ENCODE results near the gene FLAD1. TPM values are rescaled to one million over a fixed set of nuclear protein-coding genes. Genes with fewer than 3 reads are reported as not detected.
A peak's percentile ranks its signal among the peaks of the same experiment; 100 is the strongest.

FLAD1 gene
- total and polyA plus RNA-seq, 2 donors, result 10.5 to 27.9 TPM

DNA sequence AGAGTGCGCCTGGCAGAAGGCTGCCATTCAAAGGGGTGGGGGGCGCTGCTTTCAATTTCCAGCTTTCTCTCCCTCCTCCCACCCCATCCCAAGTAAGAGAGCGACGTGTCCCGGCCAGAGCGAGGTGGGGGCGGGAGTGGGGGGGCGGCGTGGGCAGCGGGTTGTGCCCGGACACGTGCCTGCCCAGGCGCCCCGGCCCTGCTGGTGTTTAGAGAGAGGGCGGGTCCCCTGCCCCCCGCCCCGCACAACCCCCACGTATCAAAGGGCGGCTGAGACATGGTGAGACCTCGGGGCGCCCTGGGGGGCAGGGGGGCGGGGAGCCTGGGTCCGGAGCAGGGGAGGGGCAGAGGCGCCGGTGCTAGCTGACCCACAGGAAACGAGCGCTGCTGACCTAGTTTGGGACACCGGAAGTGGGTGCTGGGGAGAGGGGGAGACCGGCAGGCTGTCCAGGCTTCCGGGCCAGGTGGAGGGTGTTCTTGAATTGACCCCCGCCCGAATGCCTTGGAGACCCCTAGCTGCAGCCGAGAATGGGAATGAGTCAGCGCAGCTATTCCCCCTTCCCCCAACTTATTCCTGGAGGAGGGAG, 20.7 kb downstream of the FLAD1 start:
- H3K36me3 ChIP-seq (ENCODE audit: insufficient read depth), result no peaks in the 10 kb centered on the region
- H3K4me3 ChIP-seq (ENCODE audit: low read depth, low read length), result peak overlapping the region; percentile 83
- H3K27ac ChIP-seq (ENCODE audit: low read depth), result peak overlapping the region; percentile 89
- WGBS, result under 1% methylated on average over 34 of the region's 34 CpGs
- DNase-seq (ENCODE audit: extremely low spot score), result no peak
- no peaks in the 10 kb centered on the region for H3K4me1 ChIP-seq (ENCODE audit: insufficient read depth)

DNA sequence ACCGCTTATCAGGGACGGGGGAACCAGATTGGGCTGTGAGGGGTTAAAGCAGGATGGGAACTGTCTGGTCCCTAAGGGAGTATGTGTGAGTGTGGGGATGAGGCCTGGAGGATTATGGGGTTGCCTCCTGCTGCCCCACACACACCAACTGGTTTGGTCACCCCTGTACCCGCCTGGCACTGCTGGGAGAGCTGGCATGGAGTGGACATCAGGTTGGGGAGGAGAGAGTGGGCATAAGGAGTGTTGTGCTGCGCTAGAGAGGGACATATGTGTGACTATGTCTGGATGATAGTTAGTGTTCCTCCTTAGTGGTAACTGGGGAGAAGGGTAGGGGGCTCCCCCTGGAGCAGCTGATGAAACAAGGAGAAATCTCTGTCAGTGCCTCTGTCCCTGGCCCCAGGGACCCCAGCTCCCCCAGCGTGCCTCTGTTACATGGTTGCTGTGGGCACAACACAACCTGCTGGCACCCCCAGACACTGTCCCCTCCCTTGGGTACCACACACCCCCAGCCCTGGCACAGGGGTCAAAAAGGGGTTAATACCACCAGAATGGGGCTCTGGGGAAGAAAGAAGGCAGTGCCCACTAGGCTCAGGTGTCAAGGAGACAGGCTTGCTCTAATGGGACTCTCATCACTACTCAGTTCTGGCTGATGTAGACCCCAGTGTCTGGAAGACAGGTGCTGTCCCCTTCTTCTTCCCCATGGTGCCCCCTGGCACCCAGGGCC, 21.4 kb downstream of the FLAD1 start:
- no peak for DNase-seq (ENCODE audit: extremely low spot score)
- H3K36me3 ChIP-seq (ENCODE audit: insufficient read depth), result no peaks in the 10 kb centered on the region
- peak overlapping the region; percentile 83 for H3K4me3 ChIP-seq (ENCODE audit: low read depth, low read length)
- peak overlapping the region; percentile 89 for H3K27ac ChIP-seq (ENCODE audit: low read depth)
- WGBS, result 41% methylated on average over 5 of the region's 5 CpGs
- H3K4me1 ChIP-seq (ENCODE audit: insufficient read depth), result no peaks in the 10 kb centered on the region

DNA sequence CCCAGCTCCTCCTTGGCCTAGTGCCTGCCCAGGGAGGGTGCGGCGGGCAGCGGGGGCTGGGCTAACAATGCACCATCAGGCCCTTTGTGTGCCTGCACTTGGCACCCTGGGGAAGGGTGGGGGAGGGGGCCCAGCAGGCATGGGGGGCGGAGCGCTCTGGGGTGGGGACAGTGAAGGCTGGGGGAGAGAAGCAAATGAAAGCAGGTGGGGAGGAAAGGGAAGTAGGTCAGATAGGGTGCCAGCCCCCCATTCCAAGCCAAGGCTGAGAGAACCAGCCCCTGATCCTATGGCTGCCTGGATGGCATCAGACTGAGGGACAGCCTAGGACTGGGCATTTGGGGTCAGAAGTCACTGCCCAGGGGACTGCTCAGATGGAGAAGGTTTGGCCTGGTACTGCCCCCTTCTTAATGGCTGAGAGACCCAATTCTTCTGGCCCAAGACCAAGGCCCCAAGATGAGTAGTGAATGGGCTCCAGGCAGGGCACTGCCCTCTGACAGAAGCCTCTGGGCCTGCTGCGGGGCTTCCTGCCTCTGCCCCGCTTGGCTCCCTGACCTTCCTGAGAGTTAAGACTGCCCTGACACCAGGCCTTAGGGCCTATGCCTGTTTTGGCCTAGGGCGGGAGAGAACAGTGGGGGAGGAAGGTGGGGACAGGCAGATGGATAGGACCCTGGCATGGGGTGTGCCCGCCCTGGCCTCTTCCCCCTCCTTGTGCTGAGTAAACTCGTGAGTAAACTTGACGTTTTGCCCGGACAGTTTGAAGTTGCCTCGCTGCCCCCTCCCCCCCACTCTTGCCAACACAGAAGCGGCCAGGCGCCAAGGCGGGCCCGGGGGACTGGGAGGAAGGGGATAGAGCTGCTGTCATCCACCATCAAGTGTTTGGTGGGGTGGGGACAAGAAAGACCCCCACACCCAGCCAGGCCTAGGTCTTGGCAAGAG, 22.2 kb downstream of the FLAD1 start:
- H3K4me1 ChIP-seq (ENCODE audit: insufficient read depth), result no peaks in the 10 kb centered on the region
- no peak overlapping the region for H3K4me3 ChIP-seq (ENCODE audit: low read depth, low read length)

DNA sequence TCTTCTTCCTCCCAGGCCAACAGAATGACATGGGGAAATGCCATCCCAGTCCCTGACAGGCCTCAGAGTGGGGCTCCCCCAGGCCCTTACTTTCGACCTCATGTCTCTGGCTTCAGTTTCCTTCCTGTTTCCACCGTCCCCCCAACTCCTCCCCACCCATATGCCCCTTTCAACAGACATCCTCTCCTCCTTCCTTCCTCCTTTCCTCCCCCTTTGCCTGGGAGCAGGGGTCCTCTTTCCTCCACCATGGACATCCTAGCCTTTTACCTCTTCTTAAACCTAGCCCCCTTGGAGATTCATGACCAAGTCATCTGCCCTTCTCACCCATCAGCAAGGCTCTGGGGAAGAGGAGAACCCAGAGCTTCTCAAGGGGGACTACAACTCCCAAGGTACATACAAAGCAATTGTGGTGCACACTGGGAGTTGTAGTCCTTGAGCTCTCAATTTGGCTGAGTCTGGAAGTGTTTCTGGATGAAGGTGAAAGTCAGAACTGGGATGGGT, 23.5 kb downstream of the FLAD1 start:
- Histone ChIP-seq H3K4me1 (ENCODE audit: insufficient read depth) (no peaks in the 10 kb centered on the region), H3K4me3 (ENCODE audit: low read depth, low read length) (no peak overlapping the region), H3K27ac (ENCODE audit: low read depth) (no peak overlapping the region), H3K36me3 (ENCODE audit: insufficient read depth) (no peaks in the 10 kb centered on the region)
- no peak for DNase-seq (ENCODE audit: extremely low spot score)
- 62% methylated on average over 2 of the region's 2 CpGs for WGBS

More for the DNA sequence above, 22.2 kb downstream of the FLAD1 start:
- Histone ChIP-seq H3K36me3 (ENCODE audit: insufficient read depth) (no peaks in the 10 kb centered on the region), H3K27ac (ENCODE audit: low read depth) (peak overlapping the region; percentile 89)
- DNase-seq (ENCODE audit: extremely low spot score), result no peak
- WGBS, result 53% methylated on average over 17 of the region's 17 CpGs

DNA sequence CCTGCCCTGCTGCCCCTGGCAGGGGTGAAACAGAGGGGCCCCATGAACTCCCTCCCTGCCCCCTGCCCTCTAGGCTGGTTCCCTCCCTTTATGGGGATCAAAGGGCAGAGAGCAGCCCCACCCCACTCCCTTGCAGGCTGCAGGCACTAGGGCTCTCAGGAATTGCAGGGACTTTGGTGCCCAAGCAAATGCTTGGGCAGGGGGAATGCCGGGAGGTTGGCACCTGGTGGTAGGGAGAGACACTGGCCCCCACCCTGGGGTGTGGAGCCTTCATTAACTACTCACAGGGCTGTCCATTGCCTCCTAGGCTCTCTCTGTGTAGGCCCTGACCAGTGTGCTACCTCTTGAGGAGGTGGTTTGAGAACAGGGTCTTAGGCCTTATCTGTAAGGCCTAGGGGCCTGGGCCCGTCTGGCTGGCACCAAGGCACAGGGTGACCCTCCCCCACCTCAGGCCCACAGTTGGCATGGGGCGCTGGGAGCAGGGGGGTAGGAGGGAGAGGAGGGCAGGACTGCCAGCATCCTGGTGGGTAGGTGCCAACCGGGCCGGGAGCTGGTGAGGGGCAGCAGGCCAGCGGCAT, 24.2 kb downstream of the FLAD1 start:
- no peaks in the 10 kb centered on the region for H3K36me3 ChIP-seq (ENCODE audit: insufficient read depth)
- no peak overlapping the region for H3K4me3 ChIP-seq (ENCODE audit: low read depth, low read length)
- no peaks in the 10 kb centered on the region for H3K4me1 ChIP-seq (ENCODE audit: insufficient read depth)
- no peak overlapping the region for H3K27ac ChIP-seq (ENCODE audit: low read depth)
- no peak for DNase-seq (ENCODE audit: extremely low spot score)
- 79% methylated on average over 6 of the region's 6 CpGs for WGBS

DNA sequence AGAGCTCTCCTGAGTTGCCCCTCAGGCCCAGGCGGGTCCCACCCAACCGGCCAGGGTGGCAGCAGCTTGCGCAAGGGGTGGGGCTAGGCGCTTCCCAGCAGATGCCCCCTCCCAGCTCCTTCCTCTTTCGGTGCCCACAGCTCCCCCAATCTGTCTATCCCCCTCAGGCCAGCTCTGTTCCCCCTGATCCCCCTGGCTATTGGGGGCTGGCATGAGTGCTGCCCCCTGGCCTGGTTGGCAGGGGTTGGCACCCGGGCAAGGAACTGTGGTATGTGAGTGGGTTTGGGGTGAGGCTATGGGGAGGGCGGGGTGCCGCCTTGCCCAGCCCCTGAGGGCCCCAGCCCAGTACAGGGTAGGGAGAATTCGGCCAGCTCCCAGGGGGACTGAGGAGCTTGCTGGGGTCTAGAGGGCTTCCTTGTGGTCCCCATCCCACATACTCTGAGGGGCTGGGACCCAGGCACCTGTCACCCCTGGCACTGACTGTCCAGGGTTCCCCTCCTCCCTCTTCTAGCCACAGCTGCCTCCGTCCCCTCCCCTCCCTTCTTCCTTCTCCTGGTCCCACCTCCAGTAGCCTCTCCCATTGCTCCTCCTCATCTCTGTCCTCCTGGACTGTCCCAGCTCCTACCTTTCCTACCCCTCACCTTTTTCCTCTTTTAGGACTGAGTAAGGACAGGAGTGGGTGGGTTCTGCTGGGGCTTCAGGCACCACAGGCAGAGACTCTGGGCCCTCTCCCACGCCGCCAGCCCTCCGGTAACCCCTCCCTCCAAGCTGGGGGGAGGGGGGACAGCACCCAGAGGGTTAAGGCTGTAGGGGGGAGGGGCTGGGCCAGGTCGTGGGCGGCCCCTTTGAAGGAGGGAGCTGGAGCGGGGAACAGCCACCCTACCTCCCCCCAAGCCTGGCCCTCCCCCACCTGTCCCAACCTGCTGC, 25.1 kb downstream of the FLAD1 start:
- DNase-seq (ENCODE audit: extremely low spot score), result no peak
- H3K36me3 ChIP-seq (ENCODE audit: insufficient read depth), result no peaks in the 10 kb centered on the region
- peak overlapping the region; percentile 52 for H3K27ac ChIP-seq (ENCODE audit: low read depth)
- H3K4me3 ChIP-seq (ENCODE audit: low read depth, low read length), result no peak overlapping the region
- WGBS, result 71% methylated on average over 16 of the region's 16 CpGs
- peaks cover under 1% of the 10 kb centered on the region for H3K4me1 ChIP-seq (ENCODE audit: insufficient read depth)

DNA sequence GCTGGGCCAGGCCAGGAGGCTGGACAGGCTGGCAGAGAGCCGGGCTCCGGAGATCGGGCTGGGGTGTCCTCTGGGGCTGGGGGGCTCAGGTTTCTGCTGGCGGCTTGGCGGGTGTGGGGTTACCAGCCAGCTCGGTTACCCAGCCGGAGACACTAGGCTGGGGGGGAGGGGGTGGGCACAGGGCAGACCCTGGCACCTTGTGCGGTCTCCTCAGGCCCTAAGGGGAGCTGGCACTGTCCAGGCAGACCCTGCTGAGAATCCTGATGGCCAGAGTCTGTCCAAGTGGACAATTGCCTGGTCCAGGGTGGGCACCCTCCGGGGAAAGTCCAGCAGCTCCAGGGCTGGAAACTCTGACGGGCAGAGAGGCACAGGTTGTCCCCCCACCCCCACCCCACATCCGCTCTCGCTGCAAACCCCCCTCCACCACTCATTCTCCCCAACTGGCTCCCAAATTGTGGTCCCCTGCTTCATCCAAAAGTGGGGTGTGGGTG, 26.1 kb downstream of the FLAD1 start:
- H3K27ac ChIP-seq (ENCODE audit: low read depth), result no peak overlapping the region
- WGBS, result 93% methylated on average over 12 of the region's 12 CpGs
- H3K4me1 ChIP-seq (ENCODE audit: insufficient read depth), result peaks cover 2% of the 10 kb centered on the region
- DNase-seq (ENCODE audit: extremely low spot score), result no peak
- no peak overlapping the region for H3K4me3 ChIP-seq (ENCODE audit: low read depth, low read length)
- no peaks in the 10 kb centered on the region for H3K36me3 ChIP-seq (ENCODE audit: insufficient read depth)

DNA sequence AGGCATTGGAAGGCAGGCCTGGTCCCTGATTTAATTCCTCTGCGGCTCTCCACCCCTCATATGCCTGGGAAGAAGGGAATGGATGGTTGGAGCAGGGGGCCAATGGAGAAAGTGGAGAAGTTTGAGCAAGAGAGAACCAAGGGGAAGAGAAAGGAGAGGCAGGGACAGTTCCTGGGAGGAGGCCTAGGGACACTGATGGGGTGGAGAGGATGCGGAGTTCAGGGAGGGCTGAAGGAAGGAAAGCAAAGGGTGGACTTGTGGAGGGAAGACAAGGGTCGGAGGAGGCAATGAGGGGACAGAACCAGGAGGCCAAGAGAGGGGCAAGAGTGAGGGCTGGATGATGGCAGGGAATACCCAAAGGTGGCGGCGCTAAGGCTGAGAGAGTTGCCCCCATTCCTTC, 26.6 kb downstream of the FLAD1 start:
- H3K4me3 ChIP-seq (ENCODE audit: low read depth, low read length), result no peak overlapping the region
- no peaks in the 10 kb centered on the region for H3K36me3 ChIP-seq (ENCODE audit: insufficient read depth)
- peaks cover 2% of the 10 kb centered on the region for H3K4me1 ChIP-seq (ENCODE audit: insufficient read depth)
- 91% methylated on average over 5 of the region's 5 CpGs for WGBS
- DNase-seq (ENCODE audit: extremely low spot score), result no peak
- no peak overlapping the region for H3K27ac ChIP-seq (ENCODE audit: low read depth)

DNA sequence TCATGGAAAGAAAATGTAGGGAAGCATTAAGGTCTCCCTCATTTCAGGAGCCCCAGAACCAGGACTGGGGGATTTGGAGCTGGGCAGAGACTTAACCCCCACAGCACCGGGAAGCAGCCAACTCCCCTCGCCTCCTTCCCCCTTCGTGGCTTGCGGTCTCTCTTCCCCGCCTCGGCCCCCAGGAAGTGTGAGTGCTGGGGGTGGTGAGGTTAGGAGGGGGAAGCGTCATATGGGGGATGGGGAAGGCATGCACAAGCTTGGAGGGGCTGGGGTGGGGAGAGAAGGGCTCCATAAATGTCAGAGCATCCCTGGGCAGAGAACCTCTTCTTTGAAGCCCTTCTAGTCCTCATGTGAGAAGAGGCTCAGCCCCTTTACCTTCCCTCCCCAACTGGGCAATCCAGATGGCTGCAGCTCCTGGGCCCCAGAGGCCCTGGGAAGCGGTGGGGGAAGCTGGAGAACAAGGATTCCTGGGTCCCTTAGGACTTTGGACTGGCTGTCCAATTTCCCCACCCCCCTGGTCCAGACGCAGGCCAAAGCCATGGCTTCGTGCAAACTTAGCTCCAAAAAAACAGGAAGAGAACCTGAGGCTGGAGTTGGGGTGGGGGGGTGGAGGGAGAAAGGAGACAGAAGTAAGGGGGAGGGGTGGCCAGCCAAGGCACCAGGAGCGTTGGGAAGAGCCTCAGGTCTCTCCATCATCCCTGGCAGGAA, 27.2 kb downstream of the FLAD1 start:
- peak overlapping the region; percentile 51 for H3K27ac ChIP-seq (ENCODE audit: low read depth)
- WGBS, result 51% methylated on average over 11 of the region's 11 CpGs
- H3K4me1 ChIP-seq (ENCODE audit: insufficient read depth), result peaks cover 2% of the 10 kb centered on the region
- no peak for DNase-seq (ENCODE audit: extremely low spot score)
- H3K36me3 ChIP-seq (ENCODE audit: insufficient read depth), result no peaks in the 10 kb centered on the region
- no peak overlapping the region for H3K4me3 ChIP-seq (ENCODE audit: low read depth, low read length)

DNA sequence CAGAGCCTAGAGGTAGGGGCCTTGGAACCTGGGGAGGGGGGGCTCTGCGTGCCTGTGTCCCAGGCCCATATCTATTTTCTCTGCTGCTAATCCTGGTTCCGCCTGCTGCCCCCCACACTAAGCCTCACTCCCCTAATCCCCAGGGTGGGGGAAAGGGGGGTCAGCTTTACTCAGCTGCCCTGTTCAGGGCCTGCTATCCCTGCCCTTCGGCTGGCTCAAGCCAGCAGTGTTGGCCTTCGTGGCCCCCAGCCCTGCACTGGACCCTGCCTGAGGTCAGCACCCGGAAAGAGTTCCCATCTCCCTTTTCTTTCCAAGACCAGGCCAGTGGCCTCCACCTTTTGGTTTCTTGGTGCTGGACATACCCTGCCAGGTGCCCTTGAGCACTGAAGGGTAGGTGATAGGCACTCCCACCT, 27.9 kb downstream of the FLAD1 start:
- Histone ChIP-seq H3K27ac (ENCODE audit: low read depth) (peak overlapping the region; percentile 51), H3K36me3 (ENCODE audit: insufficient read depth) (no peaks in the 10 kb centered on the region), H3K4me1 (ENCODE audit: insufficient read depth) (peaks cover 2% of the 10 kb centered on the region), H3K4me3 (ENCODE audit: low read depth, low read length) (no peak overlapping the region)
- no peak for DNase-seq (ENCODE audit: extremely low spot score)
- 61% methylated on average over 5 of the region's 5 CpGs for WGBS

DNA sequence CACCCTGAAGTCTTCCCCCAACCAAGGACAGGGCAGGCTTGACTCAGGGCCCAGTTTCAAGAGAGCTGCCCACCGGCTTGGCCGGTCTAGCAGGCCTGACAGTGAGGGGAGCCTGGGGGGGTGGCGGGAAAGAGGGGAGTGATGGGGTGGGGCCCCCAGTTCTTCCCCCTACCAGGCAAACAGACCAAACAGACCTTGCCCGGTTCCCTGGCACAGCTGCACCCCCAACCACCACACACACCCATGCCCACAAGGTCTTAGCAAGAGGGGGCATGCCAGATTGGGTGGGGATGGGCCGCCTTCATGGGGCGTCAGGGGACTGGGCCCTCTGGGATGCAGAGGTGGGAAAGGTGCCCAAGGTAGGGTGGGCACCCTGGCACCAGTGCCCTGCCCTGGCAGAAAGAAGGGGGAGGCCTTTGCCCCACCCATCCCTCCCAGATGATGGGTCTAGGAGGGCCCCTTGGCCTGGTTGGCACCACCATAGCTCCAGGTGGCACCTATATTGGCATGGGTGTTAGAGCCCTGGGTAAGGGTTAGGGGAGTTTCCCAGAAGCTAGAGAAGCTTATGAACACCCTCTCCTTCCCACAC, 28.4 kb downstream of the FLAD1 start:
- 83% methylated on average over 6 of the region's 6 CpGs for WGBS
- H3K4me3 ChIP-seq (ENCODE audit: low read depth, low read length), result no peak overlapping the region
- no peak for DNase-seq (ENCODE audit: extremely low spot score)
- H3K36me3 ChIP-seq (ENCODE audit: insufficient read depth), result no peaks in the 10 kb centered on the region
- peaks cover 2% of the 10 kb centered on the region for H3K4me1 ChIP-seq (ENCODE audit: insufficient read depth)
- peak overlapping the region; percentile 51 for H3K27ac ChIP-seq (ENCODE audit: low read depth)

Measured in urinary bladder (tissue), 4 donors.